ENCODE data around the gene MYO10.
"Not testable (repeated sequence)": the region's sequence is repeated elsewhere in the genome, so short reads cannot be mapped to it uniquely, and the experiment has no call there.

The MYO10 gene

GRCh38 chr5:16880547-16880946, 55.5 kb downstream of the MYO10 start:
- Histone ChIP-seq H3K27ac (peak overlapping the region in 1 of 2 donors; percentile 9), H3K4me3 (no peak overlapping the region)
- TF ChIP-seq CTCF (IDR thresholded peaks at IDR 0.05): no peak
- no peak for DNase-seq (ENCODE audit: low spot score)

- Histone ChIP-seq H3K4me3 (no peak overlapping the region), H3K27ac (peak overlapping the region in 1 of 2 donors; percentile 66)
- no peak for DNase-seq (ENCODE audit: low spot score)
- TF ChIP-seq CTCF (IDR thresholded peaks at IDR 0.05): no peak
Measured at GRCh38 chr5:16879650-16880049, 56.4 kb downstream of the MYO10 start.

- DNase-seq (ENCODE audit: low spot score): no peak
- no peak overlapping the region for H3K4me3 ChIP-seq
- peak overlapping the region; percentile 13 to 66 for H3K27ac ChIP-seq
- no peak for TF ChIP-seq CTCF (IDR thresholded peaks at IDR 0.05)
Measured at GRCh38 chr5:16879191-16879590, 56.9 kb downstream of the MYO10 start.

GRCh38 chr5:16877267-16877935, 58.7 kb downstream of the MYO10 start:
- TF ChIP-seq CTCF (IDR thresholded peaks at IDR 0.05): no peak
- DNase-seq (ENCODE audit: low spot score): no peak
- Histone ChIP-seq H3K27ac (peak overlapping the region in 1 of 2 donors; percentile 17), H3K4me3 (no peak overlapping the region)

- not testable (repeated sequence) for DNase-seq (ENCODE audit: low spot score); H3K4me3 ChIP-seq; H3K27ac ChIP-seq
Measured at GRCh38 chr5:16874424-16874823, 61.7 kb downstream of the MYO10 start.

GRCh38 chr5:16871746-16872339, 64.2 kb downstream of the MYO10 start:
- peak overlapping the region; percentile 80 to 89 for H3K27ac ChIP-seq
- no peak overlapping the region for H3K4me3 ChIP-seq
- DNase-seq (ENCODE audit: low spot score): no peak
- no peak for TF ChIP-seq CTCF (IDR thresholded peaks at IDR 0.05)

- H3K27ac ChIP-seq: peak overlapping the region; percentile 80 to 89
- no peak for TF ChIP-seq CTCF (IDR thresholded peaks at IDR 0.05)
- no peak overlapping the region for H3K4me3 ChIP-seq
- DNase-seq (ENCODE audit: low spot score): no peak
Measured at GRCh38 chr5:16870878-16871277, 65.2 kb downstream of the MYO10 start.
